Neural progenitor cell (in vitro differentiated cells): ENCODE measurements around the gene PLXNC1.

Experiments
- EZH2 ChIP-seq: fragments of 200-600 bp; sonication (generic); IDR thresholded peaks from 2 replicates; pipeline ENCODE4 v1.6.1; 2017; ENCODE audit warnings: antibody characterized with exemption, mild to moderate bottlenecking, moderate library complexity
- EZH2phosphoT487 ChIP-seq: fragments of 200-600 bp; sonication (generic); IDR thresholded peaks from 2 replicates; pipeline ENCODE4 v1.6.1; 2017; ENCODE audit warnings: antibody characterized with exemption
- TF ChIP-seq, protein P1 (sequence below): fragments of 200-600 bp; sonication (generic); IDR thresholded peaks from 2 replicates; pipeline ENCODE4 v1.5.1; 2017; ENCODE audit warnings: antibody characterized with exemption, mild to moderate bottlenecking

DNA sequence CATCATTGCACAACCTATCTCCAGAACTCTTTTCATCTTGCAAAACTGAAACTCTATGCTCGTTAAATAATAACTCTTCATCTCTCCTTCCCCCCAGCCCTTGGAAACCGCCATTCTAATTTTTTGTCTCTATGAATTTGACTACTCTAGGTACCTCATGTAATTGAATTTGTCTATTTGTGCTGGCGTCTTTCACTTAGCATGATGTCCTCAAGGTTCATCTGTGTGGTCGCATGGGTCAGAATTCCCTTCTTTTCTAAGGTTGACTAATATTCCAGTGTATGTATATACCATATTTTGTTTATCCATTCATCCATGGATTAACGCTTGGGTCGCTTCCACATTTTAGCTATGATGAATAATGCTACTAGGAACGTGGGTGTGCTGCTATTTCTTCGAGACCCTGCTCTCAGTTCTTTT is 80.1 kb downstream of the PLXNC1 start:
- TF ChIP-seq, protein P1, sequence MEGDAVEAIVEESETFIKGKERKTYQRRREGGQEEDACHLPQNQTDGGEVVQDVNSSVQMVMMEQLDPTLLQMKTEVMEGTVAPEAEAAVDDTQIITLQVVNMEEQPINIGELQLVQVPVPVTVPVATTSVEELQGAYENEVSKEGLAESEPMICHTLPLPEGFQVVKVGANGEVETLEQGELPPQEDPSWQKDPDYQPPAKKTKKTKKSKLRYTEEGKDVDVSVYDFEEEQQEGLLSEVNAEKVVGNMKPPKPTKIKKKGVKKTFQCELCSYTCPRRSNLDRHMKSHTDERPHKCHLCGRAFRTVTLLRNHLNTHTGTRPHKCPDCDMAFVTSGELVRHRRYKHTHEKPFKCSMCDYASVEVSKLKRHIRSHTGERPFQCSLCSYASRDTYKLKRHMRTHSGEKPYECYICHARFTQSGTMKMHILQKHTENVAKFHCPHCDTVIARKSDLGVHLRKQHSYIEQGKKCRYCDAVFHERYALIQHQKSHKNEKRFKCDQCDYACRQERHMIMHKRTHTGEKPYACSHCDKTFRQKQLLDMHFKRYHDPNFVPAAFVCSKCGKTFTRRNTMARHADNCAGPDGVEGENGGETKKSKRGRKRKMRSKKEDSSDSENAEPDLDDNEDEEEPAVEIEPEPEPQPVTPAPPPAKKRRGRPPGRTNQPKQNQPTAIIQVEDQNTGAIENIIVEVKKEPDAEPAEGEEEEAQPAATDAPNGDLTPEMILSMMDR = no peak
- no peak for TF ChIP-seq EZH2
- TF ChIP-seq EZH2phosphoT487 = no peak
